NT2/D1 (cell line): ENCODE data around the gene GNPNAT1.
"Not testable (repeated sequence)": the region's sequence is repeated elsewhere in the genome, so short reads cannot be mapped to it uniquely, and the experiment has no call there.

Experiments
- DNase-seq: peaks from one replicate; pipeline ENCODE4 v3.0.0-alpha.2; 2011; ENCODE audit warnings: low read depth, low spot score
- H3K27me3 ChIP-seq: 2 replicates; pipeline ENCODE4 v1.6.0; 2011; ENCODE audit warnings: mild to moderate bottlenecking; ENCODE audit not compliant: insufficient read length, insufficient read depth
- H3K36me3 ChIP-seq: 2 replicates; pipeline ENCODE4 v1.6.1; 2011; ENCODE audit warnings: mild to moderate bottlenecking, low read length, mixed read lengths; ENCODE audit not compliant: insufficient read depth, insufficient read length
- H3K4me1 ChIP-seq: 2 replicates; pipeline ENCODE4 v1.5.1; 2011; ENCODE audit not compliant: insufficient read depth, insufficient read length
- H3K4me3 ChIP-seq: 2 replicates; pipeline ENCODE4 v1.5.1; 2011; ENCODE audit warnings: low read depth; ENCODE audit not compliant: insufficient read length
- H3K9ac ChIP-seq: 2 replicates; pipeline ENCODE4 v1.6.0; 2011; ENCODE audit warnings: low read depth; ENCODE audit not compliant: insufficient read length
- H3K9me3 ChIP-seq: 2 replicates; pipeline ENCODE4 v1.5.1; 2011; ENCODE audit warnings: mild to moderate bottlenecking, low read length; ENCODE audit not compliant: insufficient read depth
- SUZ12 ChIP-seq: IDR thresholded peaks from 2 replicates; pipeline ENCODE4 v1.6.1; 2011; ENCODE audit not compliant: insufficient read length, insufficient read depth; ENCODE audit errors: extremely low read depth
- YY1 ChIP-seq: IDR thresholded peaks from 2 replicates; pipeline ENCODE4 v1.6.1; 2011; ENCODE audit not compliant: insufficient read length, insufficient read depth
- ZNF274 ChIP-seq: IDR thresholded peaks from 2 replicates; pipeline ENCODE4 v1.6.1; 2011; ENCODE audit warnings: mild to moderate bottlenecking, low read depth, low read length

Gene GNPNAT1

GRCh38 chr14:52729585-52729924 is 61.9 kb downstream of the GNPNAT1 start:
- no peak for DNase-seq
- no peak overlapping the region for H3K4me3 ChIP-seq
- H3K4me1 ChIP-seq, result no peaks in the 10 kb centered on the region
- H3K27me3 ChIP-seq, result no peaks in the 10 kb centered on the region
- H3K9me3 ChIP-seq, result no peaks in the 10 kb centered on the region
- H3K36me3 ChIP-seq, result peaks cover 46% of the 10 kb centered on the region
- H3K9ac ChIP-seq, result no peak overlapping the region
- no peak for TF ChIP-seq SUZ12
- no peak for TF ChIP-seq ZNF274
- TF ChIP-seq YY1, result no peak

GRCh38 chr14:52729035-52729434 is 62.4 kb downstream of the GNPNAT1 start:
- H3K27me3 ChIP-seq, H3K9me3 ChIP-seq, H3K4me3 ChIP-seq, H3K9ac ChIP-seq, H3K4me1 ChIP-seq, DNase-seq: not testable (repeated sequence)
- H3K36me3 ChIP-seq, result peaks cover 49% of the 10 kb centered on the region

DNA sequence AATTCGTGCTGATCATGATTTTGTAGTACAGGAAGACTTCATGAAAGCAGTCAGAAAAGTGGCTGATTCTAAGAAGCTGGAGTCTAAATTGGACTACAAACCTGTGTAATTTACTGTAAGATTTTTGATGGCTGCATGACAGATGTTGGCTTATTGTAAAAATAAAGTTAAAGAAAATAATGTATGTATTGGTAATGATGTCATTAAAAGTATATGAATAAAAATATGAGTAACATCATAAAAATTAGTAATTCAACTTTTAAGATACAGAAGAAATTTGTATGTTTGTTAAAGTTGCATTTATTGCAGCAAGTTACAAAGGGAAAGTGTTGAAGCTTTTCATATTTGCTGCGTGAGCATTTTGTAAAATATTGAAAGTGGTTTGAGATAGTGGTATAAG is 63.9 kb downstream of the GNPNAT1 start:
- not testable (repeated sequence) for H3K4me1 ChIP-seq, H3K9ac ChIP-seq, H3K27me3 ChIP-seq, H3K4me3 ChIP-seq, H3K9me3 ChIP-seq, DNase-seq
- peaks cover 49% of the 10 kb centered on the region for H3K36me3 ChIP-seq
